Measurements from ENCODE around the gene GPR22.

Gene GPR22

GRCh38 chr7:107474104-107474521 is 4.3 kb downstream of the GPR22 start:
- no peak overlapping the region for H3K27ac ChIP-seq
- no peak for TF ChIP-seq CTCF (conservative IDR thresholded peaks at IDR 0.05)
- no peak for TF ChIP-seq ZFX (IDR thresholded peaks at IDR 0.05)

- no peak for TF ChIP-seq CTCF (conservative IDR thresholded peaks at IDR 0.05)
- no peak for TF ChIP-seq ZFX (IDR thresholded peaks at IDR 0.05)
- H3K27ac ChIP-seq, result no peak overlapping the region
Measured at GRCh38 chr7:107479303-107479702, 9.4 kb downstream of the GPR22 start.

GRCh38 chr7:107480932-107481331 is 11.1 kb downstream of the GPR22 start:
- no peak overlapping the region for H3K27ac ChIP-seq
- TF ChIP-seq CTCF (conservative IDR thresholded peaks at IDR 0.05), result no peak
- no peak for TF ChIP-seq ZFX (IDR thresholded peaks at IDR 0.05)

DNA sequence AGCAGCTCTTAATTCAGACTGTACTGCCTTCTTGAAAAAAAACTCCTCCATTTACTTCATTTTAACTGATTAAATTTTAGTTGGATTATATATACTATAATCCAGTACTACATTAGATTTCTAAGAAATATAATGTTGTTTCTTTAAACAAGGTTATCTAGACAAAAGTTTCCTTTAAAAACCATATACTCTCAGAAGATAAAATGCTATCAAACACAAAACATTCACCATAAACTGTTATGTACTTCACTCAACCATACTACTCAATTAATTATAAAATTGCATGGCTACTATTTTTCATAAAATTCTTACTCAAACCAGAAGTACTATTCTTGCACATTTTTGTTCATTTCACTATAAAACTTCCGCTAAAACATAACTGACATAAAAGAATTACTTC is 12.7 kb downstream of the GPR22 start:
- no peak for TF ChIP-seq CTCF (conservative IDR thresholded peaks at IDR 0.05)
- no peak for TF ChIP-seq ZFX (IDR thresholded peaks at IDR 0.05)
- H3K27ac ChIP-seq, result no peak overlapping the region

DNA sequence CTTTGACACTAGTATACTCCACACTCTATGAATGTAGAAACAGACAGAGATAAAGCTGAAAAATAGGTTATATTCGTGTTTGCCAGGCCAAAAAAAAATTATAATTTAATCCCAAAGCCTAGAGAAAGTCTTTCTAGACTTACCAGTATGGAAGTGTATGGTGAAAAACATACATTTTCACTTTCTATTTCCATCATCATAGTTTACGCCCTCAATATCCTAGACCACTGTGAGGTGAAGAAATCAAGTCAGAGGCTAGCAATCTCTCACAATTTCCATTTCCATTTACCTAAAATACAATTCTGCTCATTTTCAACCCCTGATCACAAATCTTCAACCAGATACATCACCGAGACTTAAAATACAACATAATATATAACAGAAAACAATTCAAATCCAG is 16.2 kb downstream of the GPR22 start:
- H3K27ac ChIP-seq, result no peak overlapping the region
- TF ChIP-seq ZFX (IDR thresholded peaks at IDR 0.05) (no peak), CTCF (conservative IDR thresholded peaks at IDR 0.05) (no peak)

- no peak for TF ChIP-seq ZFX (IDR thresholded peaks at IDR 0.05)
- no peak for TF ChIP-seq CTCF (conservative IDR thresholded peaks at IDR 0.05)
Measured at GRCh38 chr7:107492875-107493274, 23.0 kb downstream of the GPR22 start.

DNA sequence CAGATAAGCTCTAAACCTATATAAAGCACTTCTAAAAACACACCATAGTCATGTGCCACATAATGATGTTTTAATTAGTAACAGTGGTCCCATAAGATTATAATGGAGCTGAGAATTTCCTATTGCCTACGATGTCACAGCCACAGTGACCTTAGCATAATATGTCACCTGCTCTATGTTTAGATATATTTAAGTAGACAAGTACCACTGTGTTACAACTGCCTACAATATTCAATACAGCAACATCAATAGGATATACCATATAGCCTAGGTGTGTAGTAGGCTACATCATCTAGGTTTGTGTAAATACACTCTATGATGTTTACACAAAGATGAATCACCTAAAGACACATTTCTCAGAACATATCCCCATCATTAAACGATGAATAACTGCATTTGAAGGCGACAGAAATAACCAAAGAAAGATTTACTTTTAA is 24.5 kb downstream of the GPR22 start:
- H3K27ac ChIP-seq, result no peak overlapping the region
- TF ChIP-seq CTCF (conservative IDR thresholded peaks at IDR 0.05) (no peak), ZFX (IDR thresholded peaks at IDR 0.05) (no peak)

More at GRCh38 chr7:107492875-107493274, 23.0 kb downstream of the GPR22 start:
- H3K27ac ChIP-seq, result no peak overlapping the region
